ENCODE measurements around the gene ST7. TPM values are rescaled to one million over a fixed set of nuclear protein-coding genes. Genes with fewer than 3 reads are reported as not detected.

ST7 gene
- total RNA-seq, 2 donors from 2014 or later: 7.6 to 9.8 TPM

DNA sequence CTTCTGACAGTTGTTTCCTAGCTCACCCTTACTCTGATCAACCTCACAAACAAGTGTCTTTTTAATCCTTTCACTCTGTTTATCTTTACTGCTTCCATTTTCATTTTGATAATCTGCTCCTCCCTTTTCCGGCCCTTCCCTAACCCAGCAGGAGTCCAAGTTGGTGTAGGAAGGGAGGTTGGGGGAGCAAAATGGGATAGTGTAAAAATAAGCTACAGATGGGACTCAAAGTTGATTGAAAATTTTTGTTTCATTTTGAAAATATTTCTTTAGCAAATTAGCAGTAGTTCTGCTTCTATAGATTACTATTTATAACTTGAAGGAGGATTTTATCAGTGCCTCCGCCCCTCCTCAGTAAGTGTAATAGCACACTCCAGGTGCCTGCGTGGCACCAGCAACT, 257.6 kb downstream of the ST7 start:
- DNase-seq (ENCODE audit: low spot score): no peak

DNA sequence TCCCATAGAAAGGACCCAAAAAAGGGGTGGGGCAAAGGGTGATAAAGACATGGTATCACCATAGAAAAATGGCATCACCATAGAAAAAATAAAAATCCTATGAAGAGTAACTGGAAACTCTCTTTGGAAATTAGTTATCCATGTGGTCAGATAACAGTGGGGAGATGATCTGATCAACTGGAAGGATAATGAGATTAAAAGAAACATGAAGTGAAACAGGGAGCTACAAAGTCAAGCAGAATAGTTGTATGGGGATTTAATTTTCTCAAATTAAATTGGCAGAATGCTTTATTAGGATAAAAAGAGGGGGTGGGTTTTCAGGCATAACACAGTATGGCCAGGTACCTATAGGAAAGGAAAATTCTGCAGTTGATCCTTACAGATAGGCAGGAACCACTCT, 258.3 kb downstream of the ST7 start:
- no peak overlapping the region for H3K27ac Mint-ChIP-seq
- H3K36me3 Mint-ChIP-seq: peaks cover 6% of the 10 kb centered on the region
- no peak overlapping the region for H3K4me3 Mint-ChIP-seq
- DNase-seq (ENCODE audit: low spot score) (no peak), ATAC-seq (no peak)
- H3K9me3 Mint-ChIP-seq: no peaks in the 10 kb centered on the region
- H3K27me3 Mint-ChIP-seq: no peaks in the 10 kb centered on the region
- H3K4me1 Mint-ChIP-seq (ENCODE audit: low read depth in 2 of 2): no peaks in the 10 kb centered on the region

More for the DNA sequence above, 257.6 kb downstream of the ST7 start:
- Mint-ChIP-seq H3K27ac (no peak overlapping the region), H3K36me3 (peaks cover 6% of the 10 kb centered on the region), H3K9me3 (no peaks in the 10 kb centered on the region), H3K4me3 (no peak overlapping the region), H3K27me3 (no peaks in the 10 kb centered on the region), H3K4me1 (ENCODE audit: low read depth in 2 of 2) (no peaks in the 10 kb centered on the region)
- ATAC-seq: no peak

DNA sequence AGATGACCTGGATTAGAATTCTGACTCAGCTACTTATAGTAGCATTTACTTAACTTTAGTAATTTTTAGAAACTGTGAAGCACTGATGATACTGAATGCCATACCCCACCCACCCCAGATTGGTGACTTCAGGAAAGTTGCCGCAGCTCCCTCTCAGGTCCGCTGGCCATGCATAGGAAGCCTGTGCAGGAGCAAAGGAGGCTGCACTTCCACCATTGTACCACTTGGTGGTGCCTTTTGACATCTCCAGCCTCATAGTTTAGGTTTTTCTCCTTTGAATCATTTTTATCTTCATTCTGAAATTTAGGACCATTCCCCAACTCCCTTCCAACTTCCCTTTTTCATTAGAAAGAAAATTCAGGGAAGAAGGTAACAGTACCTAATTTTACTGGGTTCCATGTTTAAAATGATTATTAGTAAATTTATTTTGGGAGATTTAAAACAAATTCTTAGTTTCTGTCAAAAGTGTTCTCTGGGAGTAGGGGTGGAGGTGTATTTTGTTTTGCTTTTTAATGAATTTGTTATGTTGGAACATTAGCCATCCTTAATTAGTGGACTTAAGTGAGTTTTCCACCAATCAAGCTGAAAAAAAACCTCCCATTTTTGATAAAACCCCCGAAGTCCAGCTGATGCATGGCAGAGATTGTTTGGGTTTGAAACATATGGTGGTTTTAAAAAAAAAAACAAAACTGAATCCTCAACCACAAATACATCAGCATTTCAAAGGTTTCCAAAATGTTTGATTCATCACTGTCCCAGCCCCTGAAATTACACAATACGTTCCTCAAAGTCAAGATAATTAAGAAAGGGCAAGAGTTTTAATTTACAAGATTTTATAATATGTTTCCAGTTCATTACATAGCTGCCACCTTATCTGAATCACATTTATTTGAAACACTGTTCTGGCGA, 259.9 kb downstream of the ST7 start:
- ATAC-seq: no peak
- no peak for DNase-seq (ENCODE audit: low spot score)
- no peaks in the 10 kb centered on the region for H3K4me1 Mint-ChIP-seq (ENCODE audit: low read depth in 2 of 2)
- no peaks in the 10 kb centered on the region for H3K27me3 Mint-ChIP-seq
- H3K36me3 Mint-ChIP-seq: peaks cover 6% of the 10 kb centered on the region
- no peaks in the 10 kb centered on the region for H3K9me3 Mint-ChIP-seq
- no peak overlapping the region for H3K27ac Mint-ChIP-seq
- no peak overlapping the region for H3K4me3 Mint-ChIP-seq

DNA sequence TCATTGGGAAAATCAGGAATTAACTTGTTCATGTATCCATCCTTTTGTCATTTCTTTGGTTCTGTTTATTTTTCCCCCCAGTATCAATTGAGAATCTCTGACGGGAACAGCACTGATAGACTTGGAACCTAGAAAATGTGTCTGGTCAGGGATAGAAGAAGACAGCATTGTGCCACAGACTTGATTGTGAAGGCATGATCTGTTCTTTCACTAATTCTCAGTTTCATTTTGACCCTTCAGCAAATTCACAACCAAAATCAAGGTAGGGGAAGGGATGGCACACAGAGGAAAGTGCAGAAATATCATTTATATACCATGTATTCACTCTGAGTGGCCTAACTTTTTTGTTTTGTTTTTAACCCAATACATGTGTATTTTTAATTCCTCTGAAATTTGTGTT, 262.7 kb downstream of the ST7 start:
- no peaks in the 10 kb centered on the region for H3K4me1 Mint-ChIP-seq (ENCODE audit: low read depth in 2 of 2)
- H3K36me3 Mint-ChIP-seq: no peaks in the 10 kb centered on the region
- no peaks in the 10 kb centered on the region for H3K27me3 Mint-ChIP-seq
- H3K4me3 Mint-ChIP-seq: no peak overlapping the region
- DNase-seq (ENCODE audit: low spot score): no peak
- no peak overlapping the region for H3K27ac Mint-ChIP-seq
- no peaks in the 10 kb centered on the region for H3K9me3 Mint-ChIP-seq
- no peak for ATAC-seq

GRCh38 chr7:117216436-117217069, 263.3 kb downstream of the ST7 start:
- no peaks in the 10 kb centered on the region for H3K36me3 Mint-ChIP-seq
- H3K4me3 Mint-ChIP-seq: no peak overlapping the region
- no peaks in the 10 kb centered on the region for H3K4me1 Mint-ChIP-seq (ENCODE audit: low read depth in 2 of 2)
- no peaks in the 10 kb centered on the region for H3K27me3 Mint-ChIP-seq
- DNase-seq (ENCODE audit: low spot score) (no peak), ATAC-seq (no peak)
- no peak overlapping the region for H3K27ac Mint-ChIP-seq
- H3K9me3 Mint-ChIP-seq: no peaks in the 10 kb centered on the region

- ATAC-seq (no peak), DNase-seq (ENCODE audit: low spot score) (no peak)
- H3K27ac Mint-ChIP-seq: no peak overlapping the region
- no peaks in the 10 kb centered on the region for H3K27me3 Mint-ChIP-seq
- no peaks in the 10 kb centered on the region for H3K36me3 Mint-ChIP-seq
- H3K9me3 Mint-ChIP-seq: no peaks in the 10 kb centered on the region
- no peak overlapping the region for H3K4me3 Mint-ChIP-seq
- no peaks in the 10 kb centered on the region for H3K4me1 Mint-ChIP-seq (ENCODE audit: low read depth in 2 of 2)
Measured at GRCh38 chr7:117217106-117218035, 264.1 kb downstream of the ST7 start.

GRCh38 chr7:117218700-117219099, 265.4 kb downstream of the ST7 start:
- Mint-ChIP-seq H3K9me3 (no peaks in the 10 kb centered on the region), H3K27me3 (no peaks in the 10 kb centered on the region), H3K4me3 (no peak overlapping the region), H3K27ac (no peak overlapping the region), H3K36me3 (peaks cover 8% of the 10 kb centered on the region), H3K4me1 (ENCODE audit: low read depth in 2 of 2) (no peaks in the 10 kb centered on the region)
- no peak for DNase-seq (ENCODE audit: low spot score)
- ATAC-seq: no peak

DNA sequence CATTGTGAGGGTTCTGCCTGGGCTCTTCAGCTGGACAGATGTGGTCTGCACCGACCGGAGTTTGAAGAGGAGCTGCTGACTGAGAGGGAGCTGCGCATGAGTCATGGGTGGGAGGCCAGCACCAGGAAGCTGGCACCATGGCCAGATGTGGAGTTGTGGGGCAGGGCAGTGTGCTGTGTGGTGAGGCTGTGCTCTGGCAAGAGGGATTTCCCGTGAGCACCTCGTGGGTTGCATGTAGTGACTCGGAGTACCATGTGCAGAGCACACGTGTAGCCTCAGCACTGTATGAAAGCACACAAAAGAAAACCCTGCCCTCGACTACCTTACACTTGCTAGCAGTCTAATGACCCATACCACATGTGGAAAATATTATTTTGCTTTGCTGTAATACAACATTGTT, 266.2 kb downstream of the ST7 start:
- Mint-ChIP-seq H3K4me3 (no peak overlapping the region), H3K36me3 (peaks cover 8% of the 10 kb centered on the region), H3K27ac (no peak overlapping the region), H3K9me3 (no peaks in the 10 kb centered on the region), H3K27me3 (no peaks in the 10 kb centered on the region), H3K4me1 (ENCODE audit: low read depth in 2 of 2) (no peaks in the 10 kb centered on the region)
- DNase-seq (ENCODE audit: low spot score) (no peak), ATAC-seq (peak in 1 of 2 donors; percentile 51)

DNA sequence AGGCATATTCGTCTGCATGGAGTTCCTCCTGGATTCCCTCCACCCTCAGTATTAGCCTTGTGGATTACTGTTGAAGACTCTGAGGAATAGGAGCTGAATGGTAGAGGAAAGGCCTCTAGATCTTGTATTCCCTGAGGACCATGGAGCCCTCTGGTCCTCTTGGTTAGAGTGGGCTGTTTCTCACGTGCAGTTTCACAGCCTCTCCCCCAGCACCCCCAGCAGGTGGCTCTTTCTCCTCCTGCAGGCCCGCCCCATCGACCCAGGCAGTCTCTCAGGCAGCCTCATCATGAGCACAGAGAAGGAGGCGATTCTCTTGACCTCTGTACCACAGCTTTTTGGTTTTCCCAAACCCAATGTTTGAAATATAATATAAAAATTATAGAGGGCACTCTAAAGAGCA, 267.5 kb downstream of the ST7 start:
- Mint-ChIP-seq H3K27me3 (no peaks in the 10 kb centered on the region), H3K27ac (no peak overlapping the region), H3K4me3 (no peak overlapping the region), H3K4me1 (ENCODE audit: low read depth in 2 of 2) (no peaks in the 10 kb centered on the region), H3K36me3 (peaks cover 8% of the 10 kb centered on the region), H3K9me3 (no peaks in the 10 kb centered on the region)
- DNase-seq (ENCODE audit: low spot score) (no peak), ATAC-seq (no peak)

DNA sequence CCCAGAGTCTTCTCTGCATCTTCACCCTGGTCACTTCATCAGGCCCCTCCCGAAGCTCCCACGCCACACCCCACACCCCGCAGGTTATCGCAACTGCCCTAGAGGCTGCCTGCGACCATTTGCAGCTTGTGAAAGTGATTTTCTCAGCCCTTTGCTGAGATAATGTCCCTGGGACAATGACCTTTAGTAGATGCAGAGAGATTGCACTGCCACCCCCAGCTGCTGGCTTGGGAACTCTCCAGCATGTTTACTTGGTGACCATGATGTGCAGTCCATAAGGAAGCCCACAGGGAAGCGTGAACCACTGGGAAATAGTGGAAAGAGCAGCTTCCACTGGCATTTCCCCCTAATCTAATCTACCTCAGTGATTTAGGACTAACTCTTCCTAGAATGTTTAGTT, 272.2 kb downstream of the ST7 start:
- no peak for DNase-seq (ENCODE audit: low spot score)
- H3K4me1 Mint-ChIP-seq (ENCODE audit: low read depth in 2 of 2): no peaks in the 10 kb centered on the region
- peaks cover 8% of the 10 kb centered on the region for H3K36me3 Mint-ChIP-seq
- no peaks in the 10 kb centered on the region for H3K27me3 Mint-ChIP-seq
- no peak overlapping the region for H3K27ac Mint-ChIP-seq
- no peaks in the 10 kb centered on the region for H3K9me3 Mint-ChIP-seq
- H3K4me3 Mint-ChIP-seq: no peak overlapping the region
- ATAC-seq: no peak

DNA sequence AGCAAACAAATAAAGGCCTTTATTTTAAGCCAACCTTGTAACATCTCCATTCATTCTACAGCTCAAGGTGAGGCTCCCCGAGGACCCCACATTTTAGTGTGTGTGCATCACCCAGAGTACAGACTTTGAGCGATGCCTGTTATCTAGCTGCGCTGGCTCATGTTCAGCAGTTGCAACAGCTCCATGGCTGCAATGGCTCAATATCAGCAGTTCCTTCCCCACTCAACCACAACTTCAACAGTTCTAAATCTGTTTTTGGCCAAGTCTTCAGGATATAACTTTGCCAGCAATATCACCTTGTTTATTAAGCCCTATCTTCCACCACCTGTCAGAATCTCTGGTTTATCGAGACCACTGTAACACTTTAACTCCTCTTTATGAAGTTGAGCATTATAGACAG, 273.8 kb downstream of the ST7 start:
- Mint-ChIP-seq H3K36me3 (peaks cover 8% of the 10 kb centered on the region), H3K9me3 (peaks cover 2% of the 10 kb centered on the region), H3K27me3 (no peaks in the 10 kb centered on the region), H3K4me1 (ENCODE audit: low read depth in 2 of 2) (no peaks in the 10 kb centered on the region), H3K27ac (no peak overlapping the region), H3K4me3 (no peak overlapping the region)
- DNase-seq (ENCODE audit: low spot score) (no peak), ATAC-seq (no peak)

DNA sequence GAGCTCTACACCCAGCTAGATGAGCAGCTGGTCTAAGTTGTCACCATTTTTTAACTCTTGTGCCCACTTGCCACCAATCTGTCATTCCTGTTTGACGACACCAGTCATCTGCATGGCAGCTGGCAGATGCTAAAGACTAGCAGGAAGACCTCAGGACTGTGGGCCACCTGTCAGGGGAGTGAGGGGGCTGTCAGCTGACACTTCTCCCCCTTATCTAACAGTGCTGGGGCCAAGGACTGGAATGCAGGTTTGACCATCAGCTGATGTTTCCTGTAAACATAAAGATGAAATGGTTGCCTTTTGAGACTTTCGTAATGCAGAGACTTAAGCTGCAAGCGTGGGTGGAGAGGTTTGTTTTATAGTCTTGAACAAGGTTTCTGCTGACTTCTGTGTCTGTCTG, 276.0 kb downstream of the ST7 start:
- Mint-ChIP-seq H3K4me3 (no peak overlapping the region), H3K9me3 (peaks cover 3% of the 10 kb centered on the region), H3K36me3 (no peaks in the 10 kb centered on the region), H3K27ac (no peak overlapping the region), H3K4me1 (ENCODE audit: low read depth in 2 of 2) (no peaks in the 10 kb centered on the region), H3K27me3 (no peaks in the 10 kb centered on the region)
- DNase-seq (ENCODE audit: low spot score) (no peak), ATAC-seq (no peak)

GRCh38 chr7:117230276-117231046, 277.2 kb downstream of the ST7 start:
- Mint-ChIP-seq H3K4me1 (ENCODE audit: low read depth in 2 of 2) (no peaks in the 10 kb centered on the region), H3K4me3 (no peak overlapping the region), H3K27ac (no peak overlapping the region), H3K27me3 (no peaks in the 10 kb centered on the region), H3K9me3 (peaks cover 3% of the 10 kb centered on the region), H3K36me3 (peaks cover 1% of the 10 kb centered on the region)
- DNase-seq (ENCODE audit: low spot score) (no peak), ATAC-seq (no peak)
